Stimulated activated memory B cell treated with anti-CD40 and anti-IgM and Interleukin-4, amounts not matched to agents 10 μg/mL and 1 μg/mL and 100 μg/mL, for 72 hours (primary cell): ENCODE measurements around the gene FOXG1.

ENCODE experiments used
- ATAC-seq: fragments of 150-1000 bp; cut with Tn5 transposase; 2 replicates; pipeline ENCODE4 v1.10.0; 2021
- H3K27ac Mint-ChIP-seq: one replicate; pipeline ENCODE4 v1.8.0; 2022; ENCODE audit warnings: mild to moderate bottlenecking, mixed read lengths
- H3K27me3 Mint-ChIP-seq: one replicate; pipeline ENCODE4 v1.8.0; 2022; ENCODE audit warnings: mixed read lengths
- H3K36me3 Mint-ChIP-seq: one replicate; pipeline ENCODE4 v1.8.0; 2022; ENCODE audit warnings: mixed read lengths
- H3K4me1 Mint-ChIP-seq: one replicate; pipeline ENCODE4 v1.8.0; 2022; ENCODE audit warnings: mixed read lengths
- H3K4me3 Mint-ChIP-seq: one replicate; pipeline ENCODE4 v1.8.0; 2022; ENCODE audit warnings: mild to moderate bottlenecking, moderate library complexity, mixed read lengths
- H3K9me3 Mint-ChIP-seq: one replicate; pipeline ENCODE4 v1.8.0; 2022; ENCODE audit warnings: mixed read lengths

Gene FOXG1

GRCh38 chr14:28767853-28768741, 1.5 kb downstream of the FOXG1 start:
- Mint-ChIP-seq H3K4me3 (no peak overlapping the region), H3K9me3 (peaks cover 10% of the 10 kb centered on the region)

GRCh38 chr14:28769276-28769880, 2.8 kb downstream of the FOXG1 start:
- ATAC-seq: no peak
- H3K4me1 Mint-ChIP-seq: peaks cover 14% of the 10 kb centered on the region
- H3K4me3 Mint-ChIP-seq: no peak overlapping the region
- H3K27me3 Mint-ChIP-seq: peaks cover 71% of the 10 kb centered on the region
- peaks cover 5% of the 10 kb centered on the region for H3K36me3 Mint-ChIP-seq
- H3K27ac Mint-ChIP-seq: no peak overlapping the region
- peaks cover 6% of the 10 kb centered on the region for H3K9me3 Mint-ChIP-seq

More at GRCh38 chr14:28767853-28768741, 1.5 kb downstream of the FOXG1 start:
- H3K4me1 Mint-ChIP-seq: peaks cover 14% of the 10 kb centered on the region
- no peak for ATAC-seq
- H3K27ac Mint-ChIP-seq: no peak overlapping the region
- H3K36me3 Mint-ChIP-seq: peaks cover 5% of the 10 kb centered on the region
- H3K27me3 Mint-ChIP-seq: peaks cover 67% of the 10 kb centered on the region

DNA sequence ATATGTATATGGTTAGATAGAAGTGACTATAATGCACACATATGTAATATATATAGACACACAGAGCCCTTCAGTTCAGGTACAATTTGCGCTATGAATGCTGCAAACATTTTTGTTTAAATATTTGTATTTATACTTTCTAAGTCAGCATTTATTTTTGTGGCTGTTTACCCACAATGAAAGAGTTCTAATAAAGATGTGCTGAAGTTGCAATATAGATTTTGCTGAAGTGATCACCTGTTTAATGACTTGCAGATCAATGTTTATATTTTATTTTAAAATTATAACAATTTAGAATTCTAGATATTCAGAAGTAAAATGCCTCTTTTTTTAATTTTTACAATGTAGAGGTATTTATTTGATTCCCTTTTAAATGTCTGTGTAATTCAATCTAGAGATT, 3.5 kb downstream of the FOXG1 start:
- Mint-ChIP-seq H3K27me3 (peaks cover 71% of the 10 kb centered on the region), H3K9me3 (peaks cover 6% of the 10 kb centered on the region), H3K36me3 (peaks cover 5% of the 10 kb centered on the region), H3K4me3 (no peak overlapping the region), H3K4me1 (peaks cover 13% of the 10 kb centered on the region), H3K27ac (no peak overlapping the region)
- ATAC-seq: no peak

- Mint-ChIP-seq H3K27me3 (peaks cover 71% of the 10 kb centered on the region), H3K9me3 (peaks cover 3% of the 10 kb centered on the region), H3K36me3 (peaks cover 5% of the 10 kb centered on the region), H3K4me1 (peaks cover 7% of the 10 kb centered on the region), H3K27ac (no peak overlapping the region), H3K4me3 (no peak overlapping the region)
- no peak for ATAC-seq
Measured at GRCh38 chr14:28770630-28771029, 4.0 kb downstream of the FOXG1 start.

DNA sequence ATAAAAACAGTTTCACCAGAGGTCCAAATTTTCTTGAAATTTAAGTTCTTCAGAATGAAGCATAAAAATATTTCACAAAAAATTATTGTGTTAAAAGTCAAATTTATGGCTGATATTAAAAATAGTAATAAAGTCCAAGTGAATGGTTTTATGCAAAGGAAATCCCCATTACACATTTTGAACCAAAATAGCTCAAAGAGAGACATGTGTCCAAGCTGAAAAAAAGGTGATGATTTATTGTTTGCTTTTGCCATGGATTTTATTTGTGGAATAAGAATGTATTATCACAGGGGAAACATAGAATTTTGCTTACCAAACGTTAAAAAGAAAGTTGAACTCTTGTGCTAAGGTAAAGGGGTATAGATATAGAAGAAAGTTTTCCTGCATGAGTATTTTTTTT, 4.6 kb downstream of the FOXG1 start:
- Mint-ChIP-seq H3K27me3 (peaks cover 70% of the 10 kb centered on the region), H3K9me3 (peaks cover 3% of the 10 kb centered on the region), H3K4me1 (peaks cover 3% of the 10 kb centered on the region), H3K4me3 (no peak overlapping the region), H3K27ac (no peak overlapping the region), H3K36me3 (peaks cover 5% of the 10 kb centered on the region)
- ATAC-seq: no peak

DNA sequence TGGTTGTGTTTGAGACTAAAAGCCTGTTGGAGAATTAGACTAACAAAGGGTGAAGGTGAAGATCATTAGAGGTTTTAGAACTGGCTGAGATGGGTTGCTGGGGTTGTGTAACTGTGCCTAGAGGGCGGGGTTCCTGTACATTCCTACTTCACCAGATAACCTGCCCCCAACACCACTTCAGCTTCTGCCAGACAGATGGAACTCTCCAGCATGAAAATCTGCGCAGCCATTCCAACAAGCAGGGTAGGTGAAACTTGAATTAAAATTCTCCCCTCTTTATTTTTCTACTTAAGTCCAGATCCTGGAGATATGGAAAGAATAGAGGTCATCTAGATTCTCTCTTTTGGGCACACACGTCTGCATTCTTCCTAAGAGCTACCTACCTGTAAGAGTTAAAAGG, 6.0 kb downstream of the FOXG1 start:
- Mint-ChIP-seq H3K9me3 (peaks cover 3% of the 10 kb centered on the region), H3K4me1 (no peaks in the 10 kb centered on the region), H3K4me3 (no peak overlapping the region), H3K27ac (no peak overlapping the region), H3K27me3 (peaks cover 66% of the 10 kb centered on the region), H3K36me3 (peaks cover 5% of the 10 kb centered on the region)
- no peak for ATAC-seq

DNA sequence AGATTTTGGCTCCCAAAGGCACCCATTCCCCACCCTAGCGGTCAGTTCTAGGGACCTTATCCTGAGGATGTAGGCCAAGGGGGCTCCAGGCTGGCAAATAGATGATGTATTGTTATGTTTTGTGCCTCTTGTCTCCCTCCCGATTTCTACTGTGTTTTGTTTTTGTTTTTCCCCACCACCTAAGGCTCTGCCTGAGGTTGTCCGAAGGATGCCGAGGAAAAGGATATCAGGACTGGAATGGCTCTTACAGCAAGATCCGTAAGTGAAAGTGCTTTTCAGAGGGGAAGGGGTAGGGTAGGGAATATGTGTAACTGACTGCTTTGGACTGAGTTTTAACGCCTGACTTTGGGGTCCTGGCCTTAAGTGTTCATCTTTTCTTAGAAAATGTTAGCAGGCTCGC, 6.6 kb downstream of the FOXG1 start:
- Mint-ChIP-seq H3K27ac (no peak overlapping the region), H3K27me3 (peaks cover 64% of the 10 kb centered on the region), H3K4me3 (no peak overlapping the region), H3K4me1 (no peaks in the 10 kb centered on the region), H3K9me3 (peaks cover 3% of the 10 kb centered on the region), H3K36me3 (peaks cover 4% of the 10 kb centered on the region)
- ATAC-seq: no peak

- no peaks in the 10 kb centered on the region for H3K4me1 Mint-ChIP-seq
- H3K4me3 Mint-ChIP-seq: no peak overlapping the region
- H3K9me3 Mint-ChIP-seq: no peaks in the 10 kb centered on the region
- H3K27me3 Mint-ChIP-seq: peaks cover 62% of the 10 kb centered on the region
- no peaks in the 10 kb centered on the region for H3K36me3 Mint-ChIP-seq
- H3K27ac Mint-ChIP-seq: no peak overlapping the region
- ATAC-seq: no peak
Measured at GRCh38 chr14:28773861-28774691, 7.5 kb downstream of the FOXG1 start.

GRCh38 chr14:28774764-28775735, 8.5 kb downstream of the FOXG1 start:
- no peaks in the 10 kb centered on the region for H3K4me1 Mint-ChIP-seq
- H3K4me3 Mint-ChIP-seq: no peak overlapping the region
- no peaks in the 10 kb centered on the region for H3K36me3 Mint-ChIP-seq
- no peak overlapping the region for H3K27ac Mint-ChIP-seq
- no peaks in the 10 kb centered on the region for H3K9me3 Mint-ChIP-seq
- no peak for ATAC-seq
- peaks cover 70% of the 10 kb centered on the region for H3K27me3 Mint-ChIP-seq

GRCh38 chr14:28776482-28777266, 10.1 kb downstream of the FOXG1 start:
- H3K4me1 Mint-ChIP-seq: no peaks in the 10 kb centered on the region
- H3K4me3 Mint-ChIP-seq: no peak overlapping the region

DNA sequence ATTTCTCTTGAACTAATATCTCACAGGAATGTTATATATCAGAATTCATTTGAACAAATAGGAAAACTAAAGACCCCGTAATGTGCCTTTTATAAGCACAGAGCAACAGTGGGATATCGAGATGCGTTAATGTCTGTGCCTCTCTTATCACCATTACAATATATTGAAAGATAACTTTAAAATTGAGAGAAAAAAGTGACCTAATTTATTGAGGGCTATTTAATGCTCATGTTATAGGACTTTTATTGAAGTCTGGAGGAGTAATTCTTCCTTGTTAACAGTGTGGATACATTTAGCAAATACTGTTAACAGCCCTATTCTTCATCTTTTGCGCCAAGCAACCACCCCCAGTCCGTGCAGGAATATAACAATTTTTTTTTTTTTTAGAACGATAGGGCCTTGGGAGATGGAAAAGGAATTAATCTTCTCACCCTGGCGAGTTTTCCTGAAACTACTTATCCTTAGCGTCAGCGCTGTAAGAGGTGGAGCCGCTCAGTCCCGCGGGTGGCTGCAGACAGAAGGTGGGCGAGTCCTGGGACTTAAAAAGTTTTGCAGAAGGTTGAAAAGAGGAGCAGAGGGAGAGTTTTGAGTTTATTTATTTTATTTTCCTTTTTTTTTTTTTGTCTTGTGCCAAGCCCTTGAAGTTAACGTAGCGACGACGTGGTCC, 11.0 kb downstream of the FOXG1 start:
- Mint-ChIP-seq H3K4me3 (no peak overlapping the region), H3K27me3 (peaks cover 76% of the 10 kb centered on the region), H3K9me3 (no peaks in the 10 kb centered on the region), H3K4me1 (no peaks in the 10 kb centered on the region), H3K36me3 (no peaks in the 10 kb centered on the region), H3K27ac (no peak overlapping the region)
- ATAC-seq: no peak

More at GRCh38 chr14:28776482-28777266, 10.1 kb downstream of the FOXG1 start:
- Mint-ChIP-seq H3K27ac (no peak overlapping the region), H3K36me3 (no peaks in the 10 kb centered on the region), H3K27me3 (peaks cover 71% of the 10 kb centered on the region), H3K9me3 (no peaks in the 10 kb centered on the region)
- no peak for ATAC-seq

DNA sequence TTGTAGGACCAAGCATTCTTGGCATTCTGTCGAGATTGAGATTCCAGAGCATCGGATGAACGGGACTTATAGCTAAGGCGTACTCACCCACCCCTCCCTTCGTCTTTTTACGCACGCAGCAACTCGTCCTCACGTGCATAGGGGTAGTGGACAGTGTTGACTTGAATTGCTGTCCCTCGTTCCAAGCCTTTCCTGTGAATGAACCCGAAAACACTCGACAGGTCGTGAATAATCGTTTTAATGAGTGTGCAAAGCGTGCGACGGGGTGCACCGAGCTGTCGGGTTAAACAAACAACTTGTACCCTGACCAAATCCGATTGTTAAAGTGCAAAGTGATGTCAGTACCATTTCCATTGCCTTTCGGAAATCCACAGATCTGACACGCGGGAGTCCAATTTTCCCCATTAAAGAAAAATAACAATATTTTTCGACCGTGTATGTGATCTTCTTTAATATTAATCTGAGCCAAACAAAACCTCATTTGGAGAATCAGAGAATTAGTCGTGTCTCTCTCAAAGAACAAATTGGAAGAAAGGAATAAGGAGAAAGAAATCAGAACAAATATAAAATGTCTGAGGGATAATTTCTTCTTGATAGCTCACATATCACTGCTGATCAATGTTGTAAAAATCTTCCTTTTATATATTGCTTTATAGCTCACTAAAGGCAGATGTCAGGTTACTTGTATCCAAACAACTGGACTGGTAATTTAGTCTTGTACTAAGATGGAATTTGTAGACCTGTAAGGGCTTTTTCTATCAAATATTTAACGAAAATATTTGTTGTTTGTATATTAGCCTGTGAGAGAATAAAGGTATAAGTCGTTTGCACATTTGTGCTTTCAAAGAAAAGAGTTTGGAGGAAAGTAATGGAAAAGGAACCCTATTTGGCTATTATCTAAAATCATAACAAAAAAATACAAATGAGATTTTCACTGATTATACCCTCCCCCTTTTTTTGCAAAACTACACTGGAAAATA, 11.8 kb downstream of the FOXG1 start:
- H3K4me1 Mint-ChIP-seq: no peaks in the 10 kb centered on the region
- H3K27me3 Mint-ChIP-seq: peaks cover 76% of the 10 kb centered on the region
- no peak for ATAC-seq
- H3K4me3 Mint-ChIP-seq: no peak overlapping the region
- no peak overlapping the region for H3K27ac Mint-ChIP-seq
- H3K9me3 Mint-ChIP-seq: no peaks in the 10 kb centered on the region
- H3K36me3 Mint-ChIP-seq: no peaks in the 10 kb centered on the region
